Measurements from ENCODE around the gene FBN2. TPM values are rescaled to one million over a fixed set of nuclear protein-coding genes. Genes with fewer than 3 reads are reported as not detected.
"Not testable (repeated sequence)": the region's sequence is repeated elsewhere in the genome, so short reads cannot be mapped to it uniquely, and the experiment has no call there.

Gene FBN2
- total RNA-seq, 1 experiment from 2014 or later, result 193 TPM

GRCh38 chr5:128403333-128403732, 134.7 kb downstream of the FBN2 start:
- DNase-seq (ENCODE audit: unreplicated experiment), result no peak
- ChIA-PET POLR2A (interaction anchor here (0.5 to 0.6 kb wide), 2 partner anchors 59 to 523 kb away, joined by 3 read pairs; no protein-coding TSS in a partner anchor), CTCF (no interaction called here)
- no peaks in the 10 kb centered on the region for H3K4me1 Mint-ChIP-seq (ENCODE audit: insufficient read depth, unreplicated experiment)
- no TSS peak for BruUV-seq (replicated peaks)
- TF ChIP-seq CTCF (IDR thresholded peaks at IDR 0.05; ENCODE audit: unreplicated experiment), result no peak
- no peak overlapping the region for H3K4me3 Mint-ChIP-seq (ENCODE audit: unreplicated experiment)
- H3K27ac Mint-ChIP-seq (ENCODE audit: low read depth, unreplicated experiment), result no peak overlapping the region
- H3K27me3 Mint-ChIP-seq (ENCODE audit: insufficient read depth, unreplicated experiment), result no peaks in the 10 kb centered on the region
- intact Hi-C loops (cut with micrococcal nuclease), result no loop called here
- H3K9me3 Mint-ChIP-seq (ENCODE audit: unreplicated experiment), result peaks cover 22% of the 10 kb centered on the region
- H3K36me3 Mint-ChIP-seq (ENCODE audit: insufficient read depth, unreplicated experiment), result peaks cover 7% of the 10 kb centered on the region

- ChIA-PET CTCF (interaction anchor here (0.6 to 0.7 kb wide), 2 partner anchors 78 to 1029 kb away, joined by 3 to 5 read pairs; no protein-coding TSS in a partner anchor), POLR2A (interaction anchor here (0.5 kb wide), 1 partner anchor 522 kb away, joined by 3 read pairs; no protein-coding TSS in a partner anchor)
- Mint-ChIP-seq H3K27me3 (ENCODE audit: insufficient read depth, unreplicated experiment) (no peaks in the 10 kb centered on the region), H3K27ac (ENCODE audit: low read depth, unreplicated experiment) (peak overlapping the region; percentile 5), H3K36me3 (ENCODE audit: insufficient read depth, unreplicated experiment) (peaks cover 7% of the 10 kb centered on the region), H3K4me1 (ENCODE audit: insufficient read depth, unreplicated experiment) (no peaks in the 10 kb centered on the region), H3K4me3 (ENCODE audit: unreplicated experiment) (no peak overlapping the region), H3K9me3 (ENCODE audit: unreplicated experiment) (peaks cover 22% of the 10 kb centered on the region)
- intact Hi-C loops (cut with micrococcal nuclease), result no loop called here
- no TSS peak for BruUV-seq (replicated peaks)
- no peak for DNase-seq (ENCODE audit: unreplicated experiment)
- no peak for TF ChIP-seq CTCF (IDR thresholded peaks at IDR 0.05; ENCODE audit: unreplicated experiment)
These were observed 135.5 kb downstream of the FBN2 start for GRCh38 chr5:128402506-128402905.

GRCh38 chr5:128400766-128401165, 137.3 kb downstream of the FBN2 start:
- POLR2A ChIA-PET; H3K27ac Mint-ChIP-seq (ENCODE audit: low read depth, unreplicated experiment); BruUV-seq (replicated peaks); H3K36me3 Mint-ChIP-seq (ENCODE audit: insufficient read depth, unreplicated experiment); DNase-seq (ENCODE audit: unreplicated experiment); H3K4me3 Mint-ChIP-seq (ENCODE audit: unreplicated experiment); H3K4me1 Mint-ChIP-seq (ENCODE audit: insufficient read depth, unreplicated experiment); CTCF ChIA-PET; H3K27me3 Mint-ChIP-seq (ENCODE audit: insufficient read depth, unreplicated experiment); intact Hi-C loops (cut with micrococcal nuclease): not testable (repeated sequence)
- peaks cover 22% of the 10 kb centered on the region for H3K9me3 Mint-ChIP-seq (ENCODE audit: unreplicated experiment)

- POLR2A ChIA-PET, result no interaction called here
These were observed 138.9 kb downstream of the FBN2 start for GRCh38 chr5:128399111-128399510.

More at GRCh38 chr5:128399111-128399510, 138.9 kb downstream of the FBN2 start:
- H3K27me3 Mint-ChIP-seq (ENCODE audit: insufficient read depth, unreplicated experiment), result no peaks in the 10 kb centered on the region
- CTCF ChIA-PET, result interaction anchor here (0.7 kb wide), 1 partner anchor 445 kb away, joined by 3 read pairs; no protein-coding TSS in a partner anchor
- TF ChIP-seq CTCF (IDR thresholded peaks at IDR 0.05; ENCODE audit: unreplicated experiment), result no peak
- BruUV-seq (replicated peaks), result no TSS peak
- no peak for DNase-seq (ENCODE audit: unreplicated experiment)
- intact Hi-C loops (cut with micrococcal nuclease), result no loop called here
- H3K27ac Mint-ChIP-seq (ENCODE audit: low read depth, unreplicated experiment), result no peak overlapping the region
- H3K36me3 Mint-ChIP-seq (ENCODE audit: insufficient read depth, unreplicated experiment), result peaks cover 13% of the 10 kb centered on the region
- H3K4me3 Mint-ChIP-seq (ENCODE audit: unreplicated experiment), result no peak overlapping the region
- H3K4me1 Mint-ChIP-seq (ENCODE audit: insufficient read depth, unreplicated experiment), result no peaks in the 10 kb centered on the region
- H3K9me3 Mint-ChIP-seq (ENCODE audit: unreplicated experiment), result peaks cover 22% of the 10 kb centered on the region
